HG03135 (cell line): Measurements from ENCODE around the gene CHST11.

Source experiments
- ATAC-seq: cut with Tn5 transposase; IDR thresholded peaks from one replicate; pipeline ENCODE4 v1.9.1; 2021; ENCODE audit warnings: mild to moderate bottlenecking, moderate library complexity; ENCODE audit not compliant: unreplicated experiment

CHST11 gene

GRCh38 chr12:104746467-104747088 lies 289.8 kb downstream of the CHST11 start:
- no peak for ATAC-seq

- ATAC-seq, result no peak
Observed at GRCh38 chr12:104747330-104747729, 290.6 kb downstream of the CHST11 start.

DNA sequence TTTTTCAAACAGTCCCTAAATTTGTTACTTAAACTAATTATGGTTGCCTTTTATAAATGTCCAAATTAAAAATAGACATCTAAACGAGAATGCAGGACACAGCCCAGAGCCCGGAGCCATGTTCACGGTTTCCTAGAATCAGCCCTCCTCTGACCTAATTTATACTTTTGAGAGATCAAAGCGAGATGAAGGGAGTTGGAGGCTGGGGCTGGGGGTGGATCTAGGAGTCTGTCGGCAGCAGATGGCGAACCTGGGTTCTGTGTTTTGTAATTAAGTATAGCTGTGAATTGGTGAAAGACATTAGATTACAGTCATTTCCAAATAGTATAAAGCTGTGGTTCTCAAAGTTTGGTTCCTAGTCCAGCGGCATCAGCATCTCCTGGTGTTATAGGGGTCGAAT lies 291.2 kb downstream of the CHST11 start:
- no peak for ATAC-seq

GRCh38 chr12:104748356-104748755 lies 291.6 kb downstream of the CHST11 start:
- no peak for ATAC-seq

GRCh38 chr12:104748790-104749189 lies 292.0 kb downstream of the CHST11 start:
- ATAC-seq, result no peak

GRCh38 chr12:104749545-104749944 lies 292.8 kb downstream of the CHST11 start:
- no peak for ATAC-seq

GRCh38 chr12:104750061-104750460 lies 293.3 kb downstream of the CHST11 start:
- ATAC-seq, result peak; percentile 49

GRCh38 chr12:104751120-104751519 lies 294.4 kb downstream of the CHST11 start:
- peak; percentile 27 for ATAC-seq

DNA sequence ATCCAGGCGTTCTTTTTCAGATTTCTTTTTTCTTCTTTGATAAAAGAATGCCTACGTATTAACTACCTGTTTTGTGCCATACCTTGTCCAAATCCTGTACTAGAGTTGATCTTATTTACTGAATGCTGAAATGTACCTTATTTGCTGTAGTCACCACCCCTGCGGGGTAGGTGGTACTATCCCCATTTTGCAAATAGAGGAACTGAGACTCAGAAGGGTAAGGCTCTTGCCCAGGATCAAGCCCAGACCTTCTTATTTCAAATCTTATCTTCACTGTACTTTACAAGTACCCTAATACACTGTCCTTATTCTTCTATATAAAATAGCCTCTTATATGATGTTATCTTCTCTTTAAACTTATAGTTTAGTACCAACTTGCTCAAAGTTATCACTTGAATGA lies 294.8 kb downstream of the CHST11 start:
- ATAC-seq, result peak; percentile 64

GRCh38 chr12:104752016-104752415 lies 295.3 kb downstream of the CHST11 start:
- ATAC-seq, result no peak

DNA sequence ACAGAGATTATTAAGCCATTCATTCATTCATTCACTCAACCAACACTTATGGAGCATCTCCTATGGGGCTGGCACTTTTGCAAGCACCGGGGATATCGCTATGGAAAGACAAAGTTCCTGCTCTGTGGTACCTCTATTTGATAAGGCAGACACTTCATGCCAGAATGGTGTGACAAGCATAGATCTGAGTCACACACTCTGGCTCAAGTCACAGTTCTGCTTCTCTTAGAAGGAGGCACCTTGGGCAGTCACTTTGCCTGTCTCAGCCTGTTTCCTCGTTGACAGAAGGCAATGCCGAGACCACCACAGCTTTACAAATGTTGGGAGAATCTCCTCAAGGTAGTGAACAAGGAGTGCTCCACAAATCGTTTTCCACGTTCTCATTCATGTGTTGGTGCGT lies 296.1 kb downstream of the CHST11 start:
- no peak for ATAC-seq

- no peak for ATAC-seq
Observed at GRCh38 chr12:104756901-104757300, 300.2 kb downstream of the CHST11 start.

DNA sequence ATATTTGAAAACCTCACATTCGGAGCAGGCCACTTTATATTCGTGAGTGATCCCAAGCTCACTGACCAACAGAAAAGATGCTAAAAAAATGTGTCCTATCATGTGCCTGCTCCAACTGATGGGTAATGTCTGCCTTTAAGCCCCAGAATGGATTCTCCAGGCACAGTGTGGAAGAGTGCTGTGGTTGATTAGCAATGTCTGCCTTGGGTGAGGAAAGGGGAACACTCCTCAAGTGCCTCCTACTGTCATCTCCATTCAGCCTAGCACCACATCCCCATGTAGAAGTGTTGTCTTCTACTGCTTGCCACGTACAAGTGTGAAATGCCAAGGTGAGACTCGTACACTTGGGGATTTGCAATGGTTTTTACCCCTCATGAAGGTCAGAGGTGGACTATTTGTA lies 302.0 kb downstream of the CHST11 start:
- no peak for ATAC-seq

GRCh38 chr12:104761091-104761490 lies 304.3 kb downstream of the CHST11 start:
- ATAC-seq, result no peak

DNA sequence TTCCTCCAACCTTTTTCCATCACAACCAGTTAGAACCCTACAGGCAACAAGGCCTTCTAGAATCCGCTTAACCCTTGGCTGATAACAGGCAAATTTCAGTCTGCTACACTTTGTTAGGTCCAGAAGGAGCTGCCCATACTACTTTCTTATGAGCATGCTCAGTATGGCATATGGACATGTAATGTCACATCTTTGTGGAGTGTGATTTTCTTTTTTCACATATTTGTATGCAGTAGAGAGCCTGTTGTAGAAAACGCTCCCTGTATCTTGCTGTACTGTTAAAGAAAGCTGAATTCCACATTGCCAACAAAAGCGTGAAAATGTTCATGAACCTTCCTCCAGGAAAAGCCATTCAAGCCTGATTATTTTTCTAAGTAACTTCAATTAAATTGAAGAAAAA lies 304.9 kb downstream of the CHST11 start:
- ATAC-seq, result no peak

- ATAC-seq, result no peak
Observed at GRCh38 chr12:104763168-104763805, 306.5 kb downstream of the CHST11 start.

DNA sequence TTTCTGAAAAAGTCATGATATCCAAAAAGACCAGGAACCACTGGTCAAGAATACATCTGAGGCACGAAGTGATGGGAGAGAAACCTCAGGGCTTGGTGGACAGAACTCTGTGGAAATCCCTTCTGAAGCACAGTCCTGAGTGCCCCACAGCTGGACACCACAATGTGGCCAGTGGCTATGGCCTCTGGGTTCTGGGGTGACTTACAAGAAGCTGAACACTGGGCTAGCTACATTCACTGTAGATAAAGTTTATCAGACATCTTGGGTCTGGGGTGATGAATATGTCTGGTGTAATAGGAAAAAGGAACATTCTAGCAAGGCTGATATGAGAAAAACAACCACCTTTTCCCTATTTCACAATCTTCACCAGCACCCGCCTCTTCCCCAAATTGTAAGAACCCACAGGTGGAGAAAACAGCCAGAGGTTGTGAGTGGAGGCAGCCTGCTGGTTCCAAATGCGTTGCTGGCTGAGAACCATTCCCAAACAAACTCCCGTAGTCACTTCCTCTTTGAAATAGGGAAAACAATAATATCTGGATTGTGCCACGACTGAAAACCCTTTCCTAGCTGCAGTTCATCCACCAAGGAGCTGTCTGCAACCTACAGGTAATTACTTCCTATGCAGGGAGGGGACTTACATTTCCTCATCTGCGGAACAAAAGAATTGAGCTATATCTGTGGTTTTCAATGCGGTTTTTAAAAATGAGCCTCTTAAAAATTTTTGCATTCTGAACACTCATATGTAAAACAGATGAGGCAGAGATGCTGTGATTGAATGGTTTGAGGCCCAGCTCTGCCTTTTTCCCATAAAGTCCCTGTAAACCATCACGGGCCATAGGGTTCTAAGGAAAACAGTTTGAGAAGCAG lies 307.7 kb downstream of the CHST11 start:
- ATAC-seq, result no peak

GRCh38 chr12:104767261-104767660 lies 310.5 kb downstream of the CHST11 start:
- no peak for ATAC-seq

DNA sequence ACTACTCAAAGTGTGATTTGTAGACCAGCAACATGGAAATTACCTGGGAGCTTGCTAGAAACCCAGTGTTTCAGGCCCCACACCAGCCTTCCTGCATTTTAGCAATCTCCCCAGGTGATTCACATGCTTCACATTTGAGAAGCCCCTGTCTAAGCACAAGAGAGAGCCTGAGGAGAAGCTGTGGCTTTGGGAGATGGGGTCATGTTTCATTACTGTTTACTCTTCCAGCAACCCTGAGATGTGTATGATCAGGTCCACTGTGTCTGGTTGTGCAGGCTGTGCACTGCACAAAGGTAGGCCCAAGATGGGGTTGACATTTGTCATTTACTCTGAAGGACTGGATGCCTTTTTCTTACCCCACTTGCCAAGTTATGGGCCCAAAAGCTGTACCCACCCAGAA lies 311.3 kb downstream of the CHST11 start:
- ATAC-seq, result no peak

DNA sequence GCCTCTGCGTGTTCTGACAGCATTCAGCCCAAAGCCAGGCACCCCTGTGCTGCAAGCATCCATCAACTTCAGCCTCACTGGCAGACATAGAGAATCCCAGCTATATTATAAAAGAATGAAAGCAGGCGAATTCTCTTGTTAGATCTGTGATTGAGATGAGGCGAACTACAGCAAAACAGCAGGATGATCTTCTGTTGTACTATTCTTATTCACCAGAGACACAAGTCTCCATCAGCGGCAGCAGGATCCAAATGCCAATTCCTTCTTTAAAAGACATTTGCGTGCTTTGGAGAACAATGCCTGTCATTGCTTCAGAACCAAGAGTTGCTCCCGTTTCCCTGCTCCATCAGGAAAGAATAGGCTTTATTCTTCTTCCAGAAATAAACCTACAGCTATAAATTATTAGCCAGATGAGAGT lies 312.4 kb downstream of the CHST11 start:
- no peak for ATAC-seq

GRCh38 chr12:104772336-104772735 lies 315.6 kb downstream of the CHST11 start:
- no peak for ATAC-seq

GRCh38 chr12:104775731-104776231 lies 319.0 kb downstream of the CHST11 start:
- no peak for ATAC-seq
